ENCODE measurements around the gene TMEM14B.

- no peak for TF ChIP-seq CTCF (IDR thresholded peaks at IDR 0.05)
- TF ChIP-seq POLR2A (IDR thresholded peaks at IDR 0.05), result no peak
- TF ChIP-seq EP300 (IDR thresholded peaks at IDR 0.05), result no peak
Observed at GRCh38 chr6:10792101-10792500, 44.5 kb downstream of the TMEM14B start.
